CD14-positive monocyte (primary cell): ENCODE results near the gene KIF25. TPM values are rescaled to one million over a fixed set of nuclear protein-coding genes. Genes with fewer than 3 reads are reported as not detected.

Source experiments
- DNase-seq, 3 donors: peaks; one replicate each; pipeline ENCODE4 v3.0.0-alpha.2; 2011 to 2022
- H2AFZ ChIP-seq: 2 replicates; pipeline ENCODE4 v1.6.0; 2012; ENCODE audit warnings: mild to moderate bottlenecking, low read depth, low read length, inconsistent platforms; ENCODE audit not compliant: insufficient read depth, poor library complexity, severe bottlenecking
- H3K27ac ChIP-seq, 2 donors: 1 replicate in 1 of 2; 2 replicates in 1 of 2; pipeline ENCODE4 v1.5.1; 2012 to 2013; ENCODE audit warnings: low read length in 2 of 2, control low read depth in 1 of 2, inconsistent platforms in 1 of 2, low read depth in 1 of 2, mild to moderate bottlenecking in 1 of 2
- H3K27me3 ChIP-seq, 2 donors: one replicate each; pipeline versions ENCODE4 v1.6.0 to v1.6.1; 2011 to 2013; ENCODE audit warnings: low read length in 2 of 2; ENCODE audit not compliant: control insufficient read depth in 2 of 2, insufficient read depth in 2 of 2
- H3K36me3 ChIP-seq, 2 donors: replicated peaks in 1 of 2; 1 replicate in 1 of 2; 2 replicates in 1 of 2; pipeline versions ENCODE4 v1.5.1 to v1.6.1; 2012 to 2013; ENCODE audit warnings: low read length in 2 of 2, control low read depth in 1 of 2, inconsistent platforms in 1 of 2, mild to moderate bottlenecking in 1 of 2; ENCODE audit not compliant: insufficient read depth in 2 of 2, control insufficient read depth in 1 of 2
- H3K4me1 ChIP-seq, 2 donors: 1 replicate in 1 of 2; 2 replicates in 1 of 2; pipeline versions ENCODE4 v1.5.1 to v1.6.1; 2012 to 2013; ENCODE audit warnings: low read length in 2 of 2, control low read depth in 1 of 2, inconsistent platforms in 1 of 2, mild to moderate bottlenecking in 1 of 2, moderate library complexity in 1 of 2; ENCODE audit not compliant: insufficient read depth in 2 of 2, control insufficient read depth in 1 of 2
- H3K4me2 ChIP-seq: replicated peaks from 2 replicates; pipeline ENCODE3; 2012; ENCODE audit warnings: low read length, moderate library complexity, mild to moderate bottlenecking; ENCODE audit not compliant: poor library complexity, severe bottlenecking; ENCODE audit errors: extremely low read depth
- H3K4me3 ChIP-seq, 3 experiments: fragments of 200-600 bp in 1 of 3; sonication (generic) in 1 of 3; replicated peaks in 1 of 3; 1 replicate in 2 of 3; 2 replicates in 1 of 3; pipeline ENCODE4 v1.5.1; 2011 to 2013; ENCODE audit warnings: low read length in 3 of 3, mild to moderate bottlenecking in 3 of 3, control low read depth in 2 of 3, low read depth in 2 of 3, inconsistent platforms in 1 of 3, moderate library complexity in 1 of 3
- H3K79me2 ChIP-seq: 2 replicates; pipeline ENCODE4 v1.6.0; 2012; ENCODE audit warnings: mild to moderate bottlenecking, control low read depth, inconsistent platforms, low read length, moderate library complexity; ENCODE audit not compliant: insufficient read depth
- H3K9ac ChIP-seq: 2 replicates; pipeline ENCODE4 v1.6.0; 2017; ENCODE audit warnings: low read length, mild to moderate bottlenecking; ENCODE audit not compliant: insufficient read depth, poor library complexity, severe bottlenecking
- H3K9me3 ChIP-seq, 2 donors: replicated peaks in 1 of 2; 1 replicate in 1 of 2; 2 replicates in 1 of 2; pipeline versions ENCODE4 v1.5.1 to v1.6.1; 2012 to 2013; ENCODE audit warnings: low read length in 2 of 2, control low read depth in 1 of 2; ENCODE audit not compliant: control insufficient read depth in 1 of 2, insufficient read depth in 1 of 2
- H4K20me1 ChIP-seq: 2 replicates; pipeline ENCODE4 v1.6.0; 2012; ENCODE audit warnings: mild to moderate bottlenecking, low read length, control low read depth, moderate library complexity; ENCODE audit not compliant: insufficient read depth
- H3K27ac Mint-ChIP-seq, 7 donors: one replicate each; pipeline ENCODE4 v1.8.0; 2020; ENCODE audit warnings: mild to moderate bottlenecking in 7 of 7, mixed read lengths in 7 of 7, moderate library complexity in 6 of 7, inconsistent platforms in 2 of 7
- H3K27me3 Mint-ChIP-seq, 3 donors: one replicate each; pipeline ENCODE4 v1.8.0; 2021 to 2022; ENCODE audit warnings: low read depth in 3 of 3, mild to moderate bottlenecking in 3 of 3, mixed read lengths in 3 of 3, moderate library complexity in 3 of 3, inconsistent platforms in 1 of 3
- H3K36me3 Mint-ChIP-seq, 2 donors: one replicate each; pipeline ENCODE4 v1.8.0; 2020; ENCODE audit warnings: mixed read lengths in 2 of 2, inconsistent platforms in 1 of 2, mild to moderate bottlenecking in 1 of 2
- H3K4me1 Mint-ChIP-seq: one replicate; pipeline ENCODE4 v1.8.0; 2020; ENCODE audit warnings: mild to moderate bottlenecking, mixed read lengths
- H3K4me3 Mint-ChIP-seq, 2 donors: one replicate each; pipeline ENCODE4 v1.8.0; 2020; ENCODE audit warnings: mild to moderate bottlenecking in 2 of 2, mixed read lengths in 2 of 2, moderate library complexity in 1 of 2
- H3K9me3 Mint-ChIP-seq, 7 donors: one replicate each; pipeline ENCODE4 v1.8.0; 2020 to 2022; ENCODE audit warnings: mixed read lengths in 7 of 7, mild to moderate bottlenecking in 6 of 7, moderate library complexity in 6 of 7, inconsistent platforms in 2 of 7
- WGBS: methylation state at CpG from one replicate; pipeline ENCODE4 v1.1.5; 2013; ENCODE audit warnings: missing lambda C conversion rate; ENCODE audit not compliant: insufficient coverage; 5-methylcytosine and 5-hydroxymethylcytosine counted together
- intact Hi-C, 2 donors: fragments of 100-400 bp; cut with micrococcal nuclease; formaldehyde crosslinking; loops; one replicate each; pipeline versions ENCODE4 v1.15.0 to v1.15.1; 2023
- polyA plus RNA-seq, 3 donors: library from polyadenylated mRNA; depleted of rRNA in 1 of 3; unstranded in 2 of 3; stranded (reverse) in 1 of 3; fragments of 300-500 nt in 2 of 3; fragments of >200 nt in 1 of 3; fragmentation: Illumina TruSeq in 2 of 3; gene quantifications; 1 replicate in 2 of 3; 2 replicates in 1 of 3; pipeline ENCODE4 v1.2.3, GENCODE V29; 2012 to 2021
- TF ChIP-seq, protein P1 (sequence below): fragments of 200-600 bp; IDR thresholded peaks from one replicate; pipeline ENCODE4 v1.8.0; 2022; ENCODE audit warnings: antibody characterized with exemption, mild to moderate bottlenecking

Gene KIF25
- polyA plus RNA-seq, 3 donors: not detected

GRCh38 chr6:167990016-167990945 is 7.2 kb upstream of the KIF25 start:
- Histone ChIP-seq H3K9me3 (peaks cover 18 to 55% of the 10 kb centered on the region in 2 donors), H3K9ac (no peak overlapping the region), H3K27me3 (no peaks in the 10 kb centered on the region), H3K4me1 (no peaks in the 10 kb centered on the region), H4K20me1 (no peaks in the 10 kb centered on the region), H2AFZ (no peak overlapping the region), H3K36me3 (no peaks in the 10 kb centered on the region), H3K4me3 (no peak overlapping the region), H3K4me2 (no peak overlapping the region), H3K79me2 (no peaks in the 10 kb centered on the region), H3K27ac (no peak overlapping the region)
- H3K27me3 Mint-ChIP-seq: peaks cover 2 to 3% (median 3%) of the 10 kb centered on the region in 3 donors
- TF ChIP-seq, protein P1, sequence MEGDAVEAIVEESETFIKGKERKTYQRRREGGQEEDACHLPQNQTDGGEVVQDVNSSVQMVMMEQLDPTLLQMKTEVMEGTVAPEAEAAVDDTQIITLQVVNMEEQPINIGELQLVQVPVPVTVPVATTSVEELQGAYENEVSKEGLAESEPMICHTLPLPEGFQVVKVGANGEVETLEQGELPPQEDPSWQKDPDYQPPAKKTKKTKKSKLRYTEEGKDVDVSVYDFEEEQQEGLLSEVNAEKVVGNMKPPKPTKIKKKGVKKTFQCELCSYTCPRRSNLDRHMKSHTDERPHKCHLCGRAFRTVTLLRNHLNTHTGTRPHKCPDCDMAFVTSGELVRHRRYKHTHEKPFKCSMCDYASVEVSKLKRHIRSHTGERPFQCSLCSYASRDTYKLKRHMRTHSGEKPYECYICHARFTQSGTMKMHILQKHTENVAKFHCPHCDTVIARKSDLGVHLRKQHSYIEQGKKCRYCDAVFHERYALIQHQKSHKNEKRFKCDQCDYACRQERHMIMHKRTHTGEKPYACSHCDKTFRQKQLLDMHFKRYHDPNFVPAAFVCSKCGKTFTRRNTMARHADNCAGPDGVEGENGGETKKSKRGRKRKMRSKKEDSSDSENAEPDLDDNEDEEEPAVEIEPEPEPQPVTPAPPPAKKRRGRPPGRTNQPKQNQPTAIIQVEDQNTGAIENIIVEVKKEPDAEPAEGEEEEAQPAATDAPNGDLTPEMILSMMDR: no peak
- 97% methylated on average over 62 of the region's 75 CpGs for WGBS
- no peak overlapping the region for H3K4me3 Mint-ChIP-seq
- intact Hi-C loops: no loop called here
- DNase-seq: no peak
- no peaks in the 10 kb centered on the region for H3K36me3 Mint-ChIP-seq
- no peak overlapping the region for H3K27ac Mint-ChIP-seq
- no peaks in the 10 kb centered on the region for H3K4me1 Mint-ChIP-seq
- H3K9me3 Mint-ChIP-seq: peaks cover 8 to 40% (median 18%) of the 10 kb centered on the region in 7 donors

DNA sequence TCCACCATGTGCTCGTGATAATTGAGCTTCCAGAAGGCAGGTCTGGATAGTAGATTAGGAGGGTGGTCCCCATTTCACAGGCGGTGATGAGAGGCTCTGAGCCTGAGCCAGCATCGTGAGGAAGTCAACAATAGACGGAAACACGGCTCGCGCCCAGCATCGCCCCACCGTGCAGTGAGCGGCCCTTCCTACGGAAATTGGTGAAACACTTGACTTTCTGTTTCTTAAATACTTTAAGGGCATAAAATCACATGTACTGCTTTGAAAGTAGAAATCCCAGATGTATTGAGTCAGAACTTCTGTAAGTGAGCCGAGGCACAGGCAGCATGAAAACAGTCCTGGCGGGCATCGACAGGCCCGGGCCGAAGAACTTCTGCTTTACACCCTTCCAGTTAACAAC is 4.3 kb upstream of the KIF25 start:
- no peak overlapping the region for H3K4me3 Mint-ChIP-seq
- H3K27me3 Mint-ChIP-seq: peaks cover 0 to 3% (median 2%) of the 10 kb centered on the region in 3 donors
- intact Hi-C loops: no loop called here
- H3K9me3 Mint-ChIP-seq: peaks cover 2 to 22% (median 13%) of the 10 kb centered on the region in 7 donors
- Histone ChIP-seq H3K79me2 (no peaks in the 10 kb centered on the region), H3K27ac (no peak overlapping the region), H3K27me3 (no peaks in the 10 kb centered on the region), H4K20me1 (no peaks in the 10 kb centered on the region), H2AFZ (no peak overlapping the region), H3K9me3 (peaks cover 8 to 27% of the 10 kb centered on the region in 2 donors), H3K4me3 (no peak overlapping the region), H3K4me1 (no peaks in the 10 kb centered on the region), H3K36me3 (no peaks in the 10 kb centered on the region), H3K9ac (no peak overlapping the region), H3K4me2 (no peak overlapping the region)
- TF ChIP-seq, protein P1: no peak
- 91% methylated on average over 11 of the region's 16 CpGs for WGBS
- no peaks in the 10 kb centered on the region for H3K4me1 Mint-ChIP-seq
- no peak for DNase-seq
- H3K27ac Mint-ChIP-seq: no peak overlapping the region
- no peaks in the 10 kb centered on the region for H3K36me3 Mint-ChIP-seq
